Right lobe of liver (tissue), 6 donors: ENCODE data around the gene DGLUCY. TPM values are rescaled to one million over a fixed set of nuclear protein-coding genes. Genes with fewer than 3 reads are reported as not detected.

Experiments used
- ATAC-seq, 4 donors: fragments of 200-7000 bp; cut with Tn5 transposase; one replicate each; pipeline ENCODE4 v1.9.1; 2020; ENCODE audit warnings: mild to moderate bottlenecking in 4 of 4, moderate library complexity in 4 of 4
- DNase-seq, 3 donors: peaks; one replicate each; pipeline ENCODE4 v3.0.0-alpha.2; 2020
- H3K27ac ChIP-seq, 3 donors: fragments of 200-600 bp; one replicate each; pipeline ENCODE4 v1.8.0; 2022
- H3K27me3 ChIP-seq, 2 donors: fragments of 200-600 bp; one replicate each; pipeline ENCODE4 v1.8.0; 2022
- H3K36me3 ChIP-seq, 4 donors: fragments of 200-600 bp; sonication (generic) in 1 of 4; one replicate each; pipeline versions ENCODE4 v1.5.1 to v1.8.0; 2017 to 2022; ENCODE audit warnings: control low read depth in 1 of 4
- H3K4me1 ChIP-seq, 4 donors: fragments of 200-600 bp; sonication (generic) in 1 of 4; one replicate each; pipeline versions ENCODE4 v1.5.1 to v1.8.0; 2017 to 2022; ENCODE audit warnings: control low read depth in 1 of 4
- H3K4me3 ChIP-seq, 3 donors: fragments of 200-600 bp; one replicate each; pipeline ENCODE4 v1.8.0; 2022
- H3K9me3 ChIP-seq, 4 donors: fragments of 200-600 bp; sonication (generic) in 1 of 4; one replicate each; pipeline versions ENCODE4 v1.5.1 to v1.8.0; 2017 to 2022; ENCODE audit warnings: control low read depth in 1 of 4
- POLR2A ChIP-seq: fragments of 450-650 bp; IDR thresholded peaks from one replicate; pipeline ENCODE4 v1.6.1; 2017; ENCODE audit warnings: antibody characterized with exemption, mild to moderate bottlenecking
- WGBS: methylation state at CpG from one replicate; pipeline ENCODE4 v1.1.6; 2018; ENCODE audit warnings: low coverage, low lambda C conversion rate; ENCODE audit not compliant: insufficient coverage; ENCODE audit errors: missing lambda C conversion rate; 5-methylcytosine and 5-hydroxymethylcytosine counted together
- intact Hi-C, 2 donors: fragments of 100-400 bp; cut with DNase I; formaldehyde crosslinking; loops; one replicate each; pipeline versions ENCODE4 v1.11.2 to v1.14.1; 2022
- total RNA-seq, 6 experiments: library from RNA; depleted of rRNA in 2 of 6; stranded (reverse); fragments of >200 nt in 2 of 6; fragmentation: NEBNext Ultra II Directional in 3 of 6; extraction: Animal tissue kit (Norgen Biotek cat#: 25700) in 3 of 6; gene quantifications; one replicate each; pipeline versions ENCODE4 v1.1.0 to v1.2.4, GENCODE V29; 2016 to 2023
- TF ChIP-seq, protein P1 (sequence below), 4 donors: fragments of 200-600 bp in 3 of 4; fragments of 450-650 bp in 1 of 4; IDR thresholded peaks; one replicate each; pipeline versions ENCODE4 v1.5.1 to v1.8.0; 2016 to 2022; ENCODE audit warnings: antibody characterized with exemption in 4 of 4, mild to moderate bottlenecking in 2 of 4
- donor health status: DM: no; HTN: yes; CAD: no.
- donor health status: DM: no; HTN: no; CAD: no.
- donor health status: DM: no; HTN: no; CAD: no.
- donor health status: DM: no; HTN: yes; CAD: no.
- donor health status: DM: no; HTN: yes; CAD: no.

The DGLUCY gene
- total RNA-seq, 6 experiments from 2014 or later, result 26.7 to 55.6 (median 39.8) TPM

DNA sequence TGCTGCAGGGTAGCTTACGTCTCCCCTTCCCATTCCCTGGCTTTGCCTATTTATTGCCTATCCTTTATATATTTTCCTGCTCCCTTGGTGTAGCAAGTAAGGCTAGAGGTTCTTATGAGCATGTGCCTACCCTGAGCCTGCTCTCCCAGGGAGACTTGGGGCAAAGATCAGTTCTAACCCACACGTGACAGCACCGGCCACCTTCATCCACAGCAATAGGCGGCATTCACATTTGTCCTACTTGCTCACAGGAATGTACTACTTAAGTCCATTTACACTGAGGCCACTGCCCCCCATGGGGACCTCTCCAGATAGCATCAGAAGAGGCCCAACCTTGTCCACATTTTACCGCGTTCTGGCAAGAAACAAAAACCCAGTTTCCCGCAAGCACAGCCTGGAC lies 122.0 kb downstream of the DGLUCY start:
- no peak overlapping the region for H3K4me3 ChIP-seq
- H3K4me1 ChIP-seq, result no peaks in the 10 kb centered on the region
- no peaks in the 10 kb centered on the region for H3K36me3 ChIP-seq
- 82% methylated on average over 5 of the region's 7 CpGs for WGBS
- no peak for DNase-seq
- TF ChIP-seq, protein P1, sequence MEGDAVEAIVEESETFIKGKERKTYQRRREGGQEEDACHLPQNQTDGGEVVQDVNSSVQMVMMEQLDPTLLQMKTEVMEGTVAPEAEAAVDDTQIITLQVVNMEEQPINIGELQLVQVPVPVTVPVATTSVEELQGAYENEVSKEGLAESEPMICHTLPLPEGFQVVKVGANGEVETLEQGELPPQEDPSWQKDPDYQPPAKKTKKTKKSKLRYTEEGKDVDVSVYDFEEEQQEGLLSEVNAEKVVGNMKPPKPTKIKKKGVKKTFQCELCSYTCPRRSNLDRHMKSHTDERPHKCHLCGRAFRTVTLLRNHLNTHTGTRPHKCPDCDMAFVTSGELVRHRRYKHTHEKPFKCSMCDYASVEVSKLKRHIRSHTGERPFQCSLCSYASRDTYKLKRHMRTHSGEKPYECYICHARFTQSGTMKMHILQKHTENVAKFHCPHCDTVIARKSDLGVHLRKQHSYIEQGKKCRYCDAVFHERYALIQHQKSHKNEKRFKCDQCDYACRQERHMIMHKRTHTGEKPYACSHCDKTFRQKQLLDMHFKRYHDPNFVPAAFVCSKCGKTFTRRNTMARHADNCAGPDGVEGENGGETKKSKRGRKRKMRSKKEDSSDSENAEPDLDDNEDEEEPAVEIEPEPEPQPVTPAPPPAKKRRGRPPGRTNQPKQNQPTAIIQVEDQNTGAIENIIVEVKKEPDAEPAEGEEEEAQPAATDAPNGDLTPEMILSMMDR (IDR thresholded peaks at IDR 0.05), result no peak
- TF ChIP-seq POLR2A, result no peak
- no peak for ATAC-seq
- intact Hi-C loops, result no loop called here
- no peaks in the 10 kb centered on the region for H3K9me3 ChIP-seq
- H3K27ac ChIP-seq, result no peak overlapping the region
- no peaks in the 10 kb centered on the region for H3K27me3 ChIP-seq

- Histone ChIP-seq H3K36me3 (no peaks in the 10 kb centered on the region), H3K27ac (no peak overlapping the region), H3K4me3 (no peak overlapping the region), H3K9me3 (no peaks in the 10 kb centered on the region), H3K27me3 (no peaks in the 10 kb centered on the region), H3K4me1 (no peaks in the 10 kb centered on the region)
- DNase-seq (no peak), ATAC-seq (no peak)
- intact Hi-C loops, result no loop called here
- 40% methylated on average over 1 of the region's 7 CpGs for whole genome bisulfite sequencing
- TF ChIP-seq, protein P1 (IDR thresholded peaks at IDR 0.05), result no peak
- no peak for TF ChIP-seq POLR2A
Measured at GRCh38 chr14:91237219-91237618, 123.3 kb downstream of the DGLUCY start.

DNA sequence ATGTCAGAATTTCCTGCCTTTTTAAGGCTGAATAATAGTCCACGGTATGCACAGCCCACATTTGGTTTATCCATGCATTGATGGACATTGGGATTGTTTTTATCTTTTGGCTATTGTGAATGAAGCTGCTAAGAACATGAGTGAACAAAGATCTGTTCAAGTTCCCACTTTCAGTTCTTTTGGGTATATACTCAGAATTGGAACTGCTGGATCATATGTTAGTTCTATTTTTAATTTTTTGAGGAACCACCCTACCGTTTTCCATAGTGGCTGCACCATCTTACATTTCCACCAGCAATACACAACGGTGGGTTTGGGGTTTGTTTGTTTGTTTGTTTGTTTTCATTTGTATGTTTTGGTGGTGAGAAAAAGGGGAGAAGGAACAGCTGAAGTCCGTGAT lies 124.2 kb downstream of the DGLUCY start:
- no peak for DNase-seq
- Histone ChIP-seq H3K4me3 (no peak overlapping the region), H3K27me3 (no peaks in the 10 kb centered on the region), H3K36me3 (no peaks in the 10 kb centered on the region), H3K9me3 (no peaks in the 10 kb centered on the region), H3K27ac (no peak overlapping the region), H3K4me1 (no peaks in the 10 kb centered on the region)
- TF ChIP-seq POLR2A, result no peak
- TF ChIP-seq, protein P1 (IDR thresholded peaks at IDR 0.05), result no peak
- intact Hi-C loops, result no loop called here
- ATAC-seq, result no peak
- WGBS, result 53% methylated on average over 3 of the region's 4 CpGs

DNA sequence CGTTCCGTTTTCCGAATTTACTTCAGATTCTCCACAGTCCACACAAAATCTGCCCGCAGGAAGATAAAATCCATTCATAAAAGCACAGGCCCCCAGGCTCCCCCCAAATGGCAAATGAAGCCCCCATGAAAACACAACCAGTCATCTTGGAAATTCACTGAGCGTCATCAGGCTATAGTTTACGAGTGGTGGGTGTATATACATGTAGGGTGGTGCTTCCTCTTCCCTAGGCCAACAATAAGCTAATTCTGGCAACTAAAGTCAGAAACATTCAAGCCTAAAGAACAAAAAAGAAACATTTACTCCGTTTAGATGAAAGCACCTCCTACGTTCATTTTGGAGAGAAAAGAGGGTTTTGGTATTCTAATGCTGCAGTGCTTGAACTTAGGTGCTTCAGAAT lies 124.8 kb downstream of the DGLUCY start:
- DNase-seq (no peak), ATAC-seq (no peak)
- WGBS, result 74% methylated on average over 8 of the region's 8 CpGs
- no peaks in the 10 kb centered on the region for H3K9me3 ChIP-seq
- H3K27ac ChIP-seq, result no peak overlapping the region
- H3K4me3 ChIP-seq, result no peak overlapping the region
- H3K4me1 ChIP-seq, result no peaks in the 10 kb centered on the region
- intact Hi-C loops, result no loop called here
- H3K27me3 ChIP-seq, result no peaks in the 10 kb centered on the region
- no peak for TF ChIP-seq POLR2A
- TF ChIP-seq, protein P1 (IDR thresholded peaks at IDR 0.05), result no peak
- H3K36me3 ChIP-seq, result no peaks in the 10 kb centered on the region

DNA sequence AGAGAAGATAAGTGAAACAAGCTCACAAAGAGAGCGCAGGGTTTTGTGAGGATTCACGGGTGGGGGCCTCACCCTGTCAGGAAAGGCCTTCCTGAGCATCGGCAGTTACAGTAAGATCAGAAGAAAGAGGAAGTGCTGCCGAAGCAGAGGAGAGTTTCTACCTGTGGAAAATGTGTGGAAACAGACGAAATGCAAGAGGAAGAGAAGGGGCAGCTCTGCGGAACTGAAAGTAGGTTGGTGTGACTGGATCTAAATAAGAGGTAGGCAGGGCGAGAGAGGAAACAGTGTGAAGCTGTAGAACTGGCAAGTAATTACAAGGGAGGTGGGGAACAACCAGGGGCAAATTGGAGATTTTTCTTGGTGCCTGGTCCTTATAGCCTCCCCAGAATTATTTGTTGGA lies 128.0 kb downstream of the DGLUCY start:
- no peaks in the 10 kb centered on the region for H3K4me1 ChIP-seq
- 39% methylated on average over 7 of the region's 7 CpGs for WGBS
- DNase-seq, result no peak
- no peak overlapping the region for H3K4me3 ChIP-seq
- no peaks in the 10 kb centered on the region for H3K36me3 ChIP-seq
- TF ChIP-seq, protein P1 (IDR thresholded peaks at IDR 0.05), result no peak
- no peak for TF ChIP-seq POLR2A
- no peak overlapping the region for H3K27ac ChIP-seq
- H3K9me3 ChIP-seq, result no peaks in the 10 kb centered on the region
- no peaks in the 10 kb centered on the region for H3K27me3 ChIP-seq
- ATAC-seq, result peak in 2 of 4 donors; percentile 31 to 48
- intact Hi-C loops, result no loop called here
